Type B pancreatic cell (in vitro differentiated cells): ENCODE results near the gene LITAF. TPM values are rescaled to one million over a fixed set of nuclear protein-coding genes. Genes with fewer than 3 reads are reported as not detected.
A peak's percentile ranks its signal among the peaks of the same experiment; 100 is the strongest.

Experiments
- DNase-seq: peaks from one replicate; pipeline ENCODE4 v3.0.0; 2021; ENCODE audit warnings: mixed read lengths; ENCODE audit not compliant: unreplicated experiment; ENCODE audit errors: extremely low spot score
- H3K27ac Mint-ChIP-seq: 2 replicates; pipeline ENCODE4 v1.8.0; 2021; ENCODE audit warnings: mild to moderate bottlenecking, mixed read lengths
- H3K27me3 Mint-ChIP-seq: 2 replicates; pipeline ENCODE4 v1.8.0; 2021; ENCODE audit warnings: mixed read lengths
- H3K36me3 Mint-ChIP-seq: 2 replicates; pipeline ENCODE4 v1.8.0; 2021; ENCODE audit warnings: mixed read lengths
- H3K4me1 Mint-ChIP-seq: one replicate; pipeline ENCODE4 v1.8.0; 2021; ENCODE audit warnings: mixed read lengths; ENCODE audit not compliant: unreplicated experiment
- H3K4me3 Mint-ChIP-seq: 2 replicates; pipeline ENCODE4 v1.8.0; 2021; ENCODE audit warnings: mild to moderate bottlenecking, mixed read lengths
- H3K9me3 Mint-ChIP-seq: 2 replicates; pipeline ENCODE4 v1.8.0; 2021; ENCODE audit warnings: mixed read lengths
- CTCF ChIP-seq: fragments of 200-600 bp; sonication (generic); conservative IDR thresholded peaks from 2 replicates; pipeline ENCODE4 v1.5.0; 2021; ENCODE audit warnings: antibody characterized with exemption, mild to moderate bottlenecking
- total RNA-seq: library from RNA; stranded (reverse); gene quantifications from 2 replicates; pipeline ENCODE4 v1.2.1, GENCODE V29; 2021; ENCODE audit warnings: low replicate concordance

The LITAF gene
- total RNA-seq, 1 donor from 2014 or later: 49.8 TPM

- TF ChIP-seq CTCF: no peak
- peaks cover 12% of the 10 kb centered on the region for H3K4me1 Mint-ChIP-seq
- no peaks in the 10 kb centered on the region for H3K36me3 Mint-ChIP-seq
- H3K27me3 Mint-ChIP-seq: no peaks in the 10 kb centered on the region
- H3K27ac Mint-ChIP-seq: no peak overlapping the region
- no peak overlapping the region for H3K4me3 Mint-ChIP-seq
- no peaks in the 10 kb centered on the region for H3K9me3 Mint-ChIP-seq
- DNase-seq: no peak
Observed at GRCh38 chr16:11629071-11630030, 42.6 kb upstream of the LITAF start.

GRCh38 chr16:11627822-11628457, 41.2 kb upstream of the LITAF start:
- Mint-ChIP-seq H3K27ac (peak overlapping the region; percentile 19), H3K27me3 (no peaks in the 10 kb centered on the region), H3K4me1 (peaks cover 9% of the 10 kb centered on the region), H3K4me3 (no peak overlapping the region), H3K36me3 (no peaks in the 10 kb centered on the region), H3K9me3 (no peaks in the 10 kb centered on the region)
- no peak for TF ChIP-seq CTCF
- no peak for DNase-seq

- Mint-ChIP-seq H3K4me1 (peaks cover 13% of the 10 kb centered on the region), H3K27me3 (no peaks in the 10 kb centered on the region), H3K36me3 (no peaks in the 10 kb centered on the region), H3K9me3 (no peaks in the 10 kb centered on the region), H3K27ac (no peak overlapping the region), H3K4me3 (no peak overlapping the region)
- no peak for DNase-seq
- TF ChIP-seq CTCF: no peak
Observed at GRCh38 chr16:11627292-11627663, 40.6 kb upstream of the LITAF start.

GRCh38 chr16:11626657-11627291, 40.1 kb upstream of the LITAF start:
- Mint-ChIP-seq H3K4me1 (peaks cover 17% of the 10 kb centered on the region), H3K36me3 (no peaks in the 10 kb centered on the region), H3K9me3 (no peaks in the 10 kb centered on the region), H3K27ac (no peak overlapping the region), H3K4me3 (no peak overlapping the region), H3K27me3 (no peaks in the 10 kb centered on the region)
- no peak for TF ChIP-seq CTCF
- no peak for DNase-seq

- no peak for TF ChIP-seq CTCF
- Mint-ChIP-seq H3K27me3 (no peaks in the 10 kb centered on the region), H3K9me3 (no peaks in the 10 kb centered on the region), H3K4me3 (no peak overlapping the region), H3K27ac (no peak overlapping the region), H3K4me1 (peaks cover 21% of the 10 kb centered on the region), H3K36me3 (no peaks in the 10 kb centered on the region)
- no peak for DNase-seq
Observed at GRCh38 chr16:11625769-11626168, 39.0 kb upstream of the LITAF start.
